Stimulated activated CD4-positive, alpha-beta T cell treated with anti-CD3 and anti-CD28 coated beads, Interleukin-2, amount 100 ng/mL, for 4 hours (primary cell): ENCODE measurements around the gene SOX15.

ENCODE experiments used
- DNase-seq: peaks from one replicate; pipeline ENCODE4 v3.0.0-alpha.2; 2020; ENCODE audit warnings: low read depth

Gene SOX15

GRCh38 chr17:7577327-7578199 lies 12.3 kb downstream of the SOX15 start:
- no peak for DNase-seq

- no peak for DNase-seq
These were observed 13.4 kb downstream of the SOX15 start for GRCh38 chr17:7576432-7576937.

GRCh38 chr17:7575959-7576358 lies 13.9 kb downstream of the SOX15 start:
- no peak for DNase-seq

GRCh38 chr17:7575481-7575883 lies 14.4 kb downstream of the SOX15 start:
- no peak for DNase-seq

GRCh38 chr17:7574176-7574953 lies 15.5 kb downstream of the SOX15 start:
- no peak for DNase-seq

- DNase-seq, result peak; percentile 90
These were observed 16.4 kb downstream of the SOX15 start for GRCh38 chr17:7573324-7574080.

- DNase-seq, result peak; percentile 99
These were observed 17.1 kb downstream of the SOX15 start for GRCh38 chr17:7572588-7573323.

- no peak for DNase-seq
These were observed 17.6 kb downstream of the SOX15 start for GRCh38 chr17:7572338-7572587.

GRCh38 chr17:7570351-7570750 lies 19.5 kb downstream of the SOX15 start:
- DNase-seq, result no peak

- DNase-seq, result no peak
These were observed 20.3 kb downstream of the SOX15 start for GRCh38 chr17:7569571-7569970.

GRCh38 chr17:7563115-7563869 lies 26.6 kb downstream of the SOX15 start:
- no peak for DNase-seq

GRCh38 chr17:7562208-7562605 lies 27.7 kb downstream of the SOX15 start:
- no peak for DNase-seq

- peak; percentile 89 for DNase-seq
These were observed 28.2 kb downstream of the SOX15 start, which contains the start of gene SENP3 for GRCh38 chr17:7561589-7562207. TSS of gene SENP3 (plus strand) at chr17:7561919. CDS start at chr17:7563077, 1,158 bp downstream.

- peak; percentile 78 for DNase-seq
These were observed 28.8 kb downstream of the SOX15 start for GRCh38 chr17:7561028-7561575.

GRCh38 chr17:7560172-7561027 lies 29.5 kb downstream of the SOX15 start:
- no peak for DNase-seq

GRCh38 chr17:7559320-7560171 lies 30.3 kb downstream of the SOX15 start:
- DNase-seq, result no peak

- no peak for DNase-seq
These were observed 31.2 kb downstream of the SOX15 start, which contains the start of gene TNFSF13 for GRCh38 chr17:7558544-7559319. TSS of gene TNFSF13 (plus strand) at chr17:7558750. CDS start at chr17:7559040, 290 bp downstream.
